Sigmoid colon (tissue), 3 donors: ENCODE measurements around the gene LAMB1.

ENCODE experiments used
- CTCF ChIP-seq, 4 experiments: fragments of 450-650 bp in 3 of 4; fragments of 200-600 bp in 1 of 4; IDR thresholded peaks; one replicate each; pipeline ENCODE4 v1.5.1; 2016 to 2019; ENCODE audit warnings: antibody characterized with exemption in 4 of 4, mild to moderate bottlenecking in 3 of 4, moderate library complexity in 2 of 4
- POLR2A ChIP-seq, 2 donors: fragments of 450-650 bp; IDR thresholded peaks; one replicate each; pipeline ENCODE4 v1.6.1; 2016; ENCODE audit warnings: antibody characterized with exemption in 2 of 2, mild to moderate bottlenecking in 2 of 2, moderate library complexity in 2 of 2

- TF ChIP-seq CTCF (IDR thresholded peaks at IDR 0.05): no peak
- no peak for TF ChIP-seq POLR2A (IDR thresholded peaks at IDR 0.05)
Observed at GRCh38 chr7:107882766-107883165, 120.2 kb downstream of the LAMB1 start.
